Measurements from ENCODE around the gene DMRTC2. TPM values are rescaled to one million over a fixed set of nuclear protein-coding genes. Genes with fewer than 3 reads are reported as not detected.

The DMRTC2 gene
- total and polyA plus RNA-seq, 8 donors, result not detected

- H3K9me3 ChIP-seq, result no peaks in the 10 kb centered on the region
- 35 to 63% methylated on average over 4 of the region's 4 CpGs for WGBS, 2 donors
- H3K36me3 ChIP-seq, result no peaks in the 10 kb centered on the region
- no peak for DNase-seq
- intact Hi-C loops (cut with DNase I), result no loop called here
- no peak for FAIRE-seq
- no peak overlapping the region for H3K27ac ChIP-seq
- H3K4me1 ChIP-seq, result no peaks in the 10 kb centered on the region
- H3K27me3 ChIP-seq, result no peaks in the 10 kb centered on the region
- H3K4me3 ChIP-seq, result no peak overlapping the region
- TF ChIP-seq, protein P1, sequence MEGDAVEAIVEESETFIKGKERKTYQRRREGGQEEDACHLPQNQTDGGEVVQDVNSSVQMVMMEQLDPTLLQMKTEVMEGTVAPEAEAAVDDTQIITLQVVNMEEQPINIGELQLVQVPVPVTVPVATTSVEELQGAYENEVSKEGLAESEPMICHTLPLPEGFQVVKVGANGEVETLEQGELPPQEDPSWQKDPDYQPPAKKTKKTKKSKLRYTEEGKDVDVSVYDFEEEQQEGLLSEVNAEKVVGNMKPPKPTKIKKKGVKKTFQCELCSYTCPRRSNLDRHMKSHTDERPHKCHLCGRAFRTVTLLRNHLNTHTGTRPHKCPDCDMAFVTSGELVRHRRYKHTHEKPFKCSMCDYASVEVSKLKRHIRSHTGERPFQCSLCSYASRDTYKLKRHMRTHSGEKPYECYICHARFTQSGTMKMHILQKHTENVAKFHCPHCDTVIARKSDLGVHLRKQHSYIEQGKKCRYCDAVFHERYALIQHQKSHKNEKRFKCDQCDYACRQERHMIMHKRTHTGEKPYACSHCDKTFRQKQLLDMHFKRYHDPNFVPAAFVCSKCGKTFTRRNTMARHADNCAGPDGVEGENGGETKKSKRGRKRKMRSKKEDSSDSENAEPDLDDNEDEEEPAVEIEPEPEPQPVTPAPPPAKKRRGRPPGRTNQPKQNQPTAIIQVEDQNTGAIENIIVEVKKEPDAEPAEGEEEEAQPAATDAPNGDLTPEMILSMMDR (IDR thresholded peaks at IDR 0.05), result no peak
- no peak for ATAC-seq
Observed at GRCh38 chr19:41810301-41810700, 34.5 kb upstream of the DMRTC2 start.

GRCh38 chr19:41811036-41811435 is 33.8 kb upstream of the DMRTC2 start:
- TF ChIP-seq, protein P1 (IDR thresholded peaks at IDR 0.05), result no peak
- ATAC-seq (peak in 2 of 4 donors; percentile 58 to 76), FAIRE-seq (no peak), DNase-seq (peak in 1 of 6 donors; percentile 49)
- H3K4me3 ChIP-seq, result no peak overlapping the region
- H3K36me3 ChIP-seq, result no peaks in the 10 kb centered on the region
- H3K4me1 ChIP-seq, result no peaks in the 10 kb centered on the region
- H3K27me3 ChIP-seq, result no peaks in the 10 kb centered on the region
- no peaks in the 10 kb centered on the region for H3K9me3 ChIP-seq
- WGBS, 2 donors, result 54 to 61% methylated on average over 3 of the region's 3 CpGs
- peak overlapping the region in 1 of 4 donors; percentile 4 for H3K27ac ChIP-seq
- intact Hi-C loops (cut with DNase I), result no loop called here

GRCh38 chr19:41811981-41812380 is 32.9 kb upstream of the DMRTC2 start:
- WGBS, 2 donors, result 49 to 59% methylated on average over 3 of the region's 3 CpGs
- intact Hi-C loops (cut with DNase I), result no loop called here
- no peaks in the 10 kb centered on the region for H3K27me3 ChIP-seq
- peaks cover 0 to 4% (median 0%) of the 10 kb centered on the region in 3 donors for H3K4me1 ChIP-seq
- TF ChIP-seq, protein P1 (IDR thresholded peaks at IDR 0.05), result no peak
- ATAC-seq, result no peak
- H3K36me3 ChIP-seq, result no peaks in the 10 kb centered on the region
- no peak overlapping the region for H3K4me3 ChIP-seq
- no peak overlapping the region for H3K27ac ChIP-seq
- no peak for DNase-seq
- FAIRE-seq, result no peak
- H3K9me3 ChIP-seq, result no peaks in the 10 kb centered on the region

GRCh38 chr19:41813911-41814310 is 30.9 kb upstream of the DMRTC2 start:
- ATAC-seq, result no peak

GRCh38 chr19:41815301-41815700 is 29.5 kb upstream of the DMRTC2 start:
- Histone ChIP-seq H3K27me3 (no peaks in the 10 kb centered on the region), H3K27ac (no peak overlapping the region), H3K4me3 (no peak overlapping the region), H3K4me1 (peaks cover 0 to 6% (median 0%) of the 10 kb centered on the region in 3 donors), H3K36me3 (no peaks in the 10 kb centered on the region), H3K9me3 (no peaks in the 10 kb centered on the region)
- FAIRE-seq, result no peak
- intact Hi-C loops (cut with DNase I), result no loop called here
- WGBS, 2 donors, result 62 to 75% methylated on average over 4 of the region's 4 CpGs
- no peak for DNase-seq
- ATAC-seq, result no peak
- TF ChIP-seq, protein P1 (IDR thresholded peaks at IDR 0.05), result no peak

More at GRCh38 chr19:41813911-41814310, 30.9 kb upstream of the DMRTC2 start:
- DNase-seq (no peak), FAIRE-seq (no peak)
- WGBS, 2 donors, result 47 to 52% methylated on average over 4 of the region's 4 CpGs
- H3K36me3 ChIP-seq, result no peaks in the 10 kb centered on the region
- H3K27me3 ChIP-seq, result no peaks in the 10 kb centered on the region
- H3K9me3 ChIP-seq, result no peaks in the 10 kb centered on the region
- TF ChIP-seq, protein P1 (IDR thresholded peaks at IDR 0.05), result no peak
- intact Hi-C loops (cut with DNase I), result no loop called here
- H3K27ac ChIP-seq, result no peak overlapping the region
- H3K4me1 ChIP-seq, result peaks cover 0 to 6% (median 0%) of the 10 kb centered on the region in 3 donors
- H3K4me3 ChIP-seq, result no peak overlapping the region

All from pancreas (tissue), 10 donors.